SK-N-MC (cell line): Measurements from ENCODE around the gene SSR1.
"Not testable (repeated sequence)": the region's sequence is repeated elsewhere in the genome, so short reads cannot be mapped to it uniquely, and the experiment has no call there.

ENCODE experiments used
- DNase-seq: peaks from one replicate; pipeline ENCODE4 v3.0.0-alpha.2; 2011; ENCODE audit warnings: low read depth, low spot score
- H3K27ac ChIP-seq: fragments of 200-600 bp; sonication (generic); 2 replicates; pipeline ENCODE4 v1.5.1; 2016; ENCODE audit warnings: mixed run types
- H3K36me3 ChIP-seq: fragments of 200-600 bp; sonication (generic); 2 replicates; pipeline ENCODE4 v1.6.1; 2017; ENCODE audit warnings: antibody characterized with exemption, low read length, mixed read lengths; ENCODE audit not compliant: insufficient read depth
- H3K4me3 ChIP-seq: fragments of 200-600 bp; sonication (generic); 2 replicates; pipeline ENCODE4 v1.5.1; 2016
- H3K9ac ChIP-seq: fragments of 200-600 bp; sonication (generic); 2 replicates; pipeline ENCODE4 v1.8.0; 2017; ENCODE audit warnings: mixed run types, mixed read lengths; ENCODE audit not compliant: insufficient read length
- H3K9me3 ChIP-seq: fragments of 200-600 bp; sonication (generic); 2 replicates; pipeline ENCODE4 v1.6.1; 2017; ENCODE audit warnings: low read depth, mild to moderate bottlenecking, antibody characterized with exemption, low read length, moderate library complexity, mixed read lengths
- EZH2 ChIP-seq: fragments of 200-600 bp; sonication (generic); IDR thresholded peaks from one replicate; pipeline ENCODE4 v1.6.1; 2017; ENCODE audit warnings: antibody characterized with exemption
- FOXP2 ChIP-seq: optimal IDR thresholded peaks from 2 replicates; pipeline ENCODE3; 2011; ENCODE audit warnings: mild to moderate bottlenecking, moderate library complexity; ENCODE audit not compliant: insufficient read depth; ENCODE audit errors: extremely low read length, control extremely low read depth
- POLR2AphosphoS5 ChIP-seq: IDR thresholded peaks from 2 replicates; pipeline ENCODE4 v1.6.1; 2012; ENCODE audit warnings: mild to moderate bottlenecking, low read depth, low read length, borderline replicate concordance

Gene SSR1

GRCh38 chr6:7290079-7290478 is 22.9 kb downstream of the SSR1 start:
- no peak for TF ChIP-seq EZH2
- no peak for TF ChIP-seq POLR2AphosphoS5
- TF ChIP-seq FOXP2: no peak
- Histone ChIP-seq H3K4me3 (no peak overlapping the region), H3K36me3 (peaks cover 86% of the 10 kb centered on the region), H3K27ac (no peak overlapping the region), H3K9me3 (no peaks in the 10 kb centered on the region), H3K9ac (no peak overlapping the region)
- DNase-seq: no peak

GRCh38 chr6:7285416-7285815 is 27.6 kb downstream of the SSR1 start:
- Histone ChIP-seq H3K9me3 (no peaks in the 10 kb centered on the region), H3K36me3 (peaks cover 49% of the 10 kb centered on the region), H3K9ac (no peak overlapping the region), H3K27ac (no peak overlapping the region), H3K4me3 (no peak overlapping the region)
- DNase-seq: no peak
- TF ChIP-seq EZH2 (no peak), FOXP2 (no peak), POLR2AphosphoS5 (no peak)

DNA sequence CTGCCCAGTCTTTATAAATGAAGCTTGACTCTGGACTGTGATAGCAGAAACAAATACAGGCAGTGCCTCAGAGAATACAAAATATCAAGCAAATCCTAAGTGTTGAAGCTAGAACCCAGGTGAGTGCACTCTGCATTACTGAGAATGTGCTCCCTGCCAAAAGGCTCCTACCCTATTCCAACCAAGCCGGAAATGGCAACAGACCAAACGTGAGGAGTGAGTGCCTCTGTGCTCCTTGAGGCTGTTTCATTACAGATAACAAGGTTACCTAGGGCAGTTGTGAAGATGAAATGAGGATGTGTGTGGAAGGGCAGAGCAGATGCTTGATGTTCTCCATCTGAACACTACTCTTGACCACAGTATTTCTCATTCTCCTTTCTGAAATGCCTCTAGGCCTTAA is 29.3 kb downstream of the SSR1 start:
- no peak overlapping the region for H3K9ac ChIP-seq
- TF ChIP-seq POLR2AphosphoS5: no peak
- H3K4me3 ChIP-seq: no peak overlapping the region
- H3K27ac ChIP-seq: no peak overlapping the region
- H3K36me3 ChIP-seq: peaks cover 32% of the 10 kb centered on the region
- H3K9me3 ChIP-seq: no peaks in the 10 kb centered on the region
- no peak for DNase-seq

GRCh38 chr6:7282097-7282906 is 30.7 kb downstream of the SSR1 start:
- no peak for DNase-seq
- H3K36me3 ChIP-seq: peaks cover 18% of the 10 kb centered on the region
- no peak for TF ChIP-seq POLR2AphosphoS5
- no peak for TF ChIP-seq FOXP2
- no peak for TF ChIP-seq EZH2
- H3K9ac ChIP-seq: no peak overlapping the region
- H3K27ac ChIP-seq: peak overlapping the region; percentile 39; the same call in 1 of the 2 replicates
- no peak overlapping the region for H3K4me3 ChIP-seq
- no peaks in the 10 kb centered on the region for H3K9me3 ChIP-seq

GRCh38 chr6:7276199-7276524 is 36.8 kb downstream of the SSR1 start:
- DNase-seq: no peak
- H3K36me3 ChIP-seq: no peaks in the 10 kb centered on the region
- H3K9me3 ChIP-seq: no peaks in the 10 kb centered on the region
- no peak overlapping the region for H3K9ac ChIP-seq
- H3K4me3 ChIP-seq: no peak overlapping the region
- TF ChIP-seq FOXP2 (no peak), EZH2 (no peak), POLR2AphosphoS5 (no peak)
- no peak overlapping the region for H3K27ac ChIP-seq

GRCh38 chr6:7274525-7274924 is 38.5 kb downstream of the SSR1 start:
- H3K36me3 ChIP-seq, DNase-seq, H3K9me3 ChIP-seq, H3K27ac ChIP-seq, H3K4me3 ChIP-seq, H3K9ac ChIP-seq: not testable (repeated sequence)

DNA sequence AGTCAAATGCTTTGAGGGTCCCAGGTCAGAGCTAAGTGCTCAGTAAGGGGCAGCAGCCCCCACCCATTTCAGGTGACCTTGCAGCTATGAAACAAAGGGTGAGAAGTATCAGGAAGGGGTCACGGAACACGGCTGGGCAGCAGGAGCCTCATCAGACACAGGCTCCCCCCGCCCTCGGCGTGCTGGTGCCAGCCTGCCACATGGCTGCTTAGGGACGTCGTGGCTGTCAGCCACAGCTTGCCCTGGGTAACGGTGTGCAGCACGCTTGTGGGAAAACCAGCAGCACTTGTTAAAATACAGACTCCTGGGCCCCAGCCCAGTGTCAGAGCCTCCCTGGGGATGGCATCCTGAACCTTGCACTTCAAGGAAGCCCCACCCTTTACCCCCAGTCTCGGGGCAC is 39.3 kb downstream of the SSR1 start:
- Histone ChIP-seq H3K27ac (no peak overlapping the region), H3K9me3 (no peaks in the 10 kb centered on the region), H3K4me3 (no peak overlapping the region), H3K9ac (no peak overlapping the region), H3K36me3 (no peaks in the 10 kb centered on the region)
- DNase-seq: no peak
- TF ChIP-seq EZH2 (no peak), FOXP2 (no peak), POLR2AphosphoS5 (no peak)

DNA sequence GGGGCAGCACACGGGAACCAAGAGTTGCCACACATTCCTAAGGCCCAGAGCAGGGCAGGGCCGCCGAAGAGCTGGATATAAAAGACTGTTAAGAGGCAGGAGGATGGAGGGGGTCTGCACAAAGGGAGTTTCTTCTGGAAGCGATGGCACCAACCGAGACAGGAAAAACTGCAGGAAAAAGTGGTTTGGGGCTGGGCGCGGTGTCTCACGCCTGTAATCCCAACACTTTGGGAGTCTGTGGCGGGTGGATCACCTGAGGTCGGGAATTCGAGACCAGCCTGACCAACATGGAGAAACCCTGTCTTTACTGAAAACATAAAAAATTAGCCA is 41.8 kb downstream of the SSR1 start:
- TF ChIP-seq FOXP2 (no peak), EZH2 (no peak), POLR2AphosphoS5 (no peak)
- Histone ChIP-seq H3K36me3 (no peaks in the 10 kb centered on the region), H3K27ac (no peak overlapping the region), H3K4me3 (no peak overlapping the region), H3K9me3 (no peaks in the 10 kb centered on the region), H3K9ac (no peak overlapping the region)
- DNase-seq: no peak

DNA sequence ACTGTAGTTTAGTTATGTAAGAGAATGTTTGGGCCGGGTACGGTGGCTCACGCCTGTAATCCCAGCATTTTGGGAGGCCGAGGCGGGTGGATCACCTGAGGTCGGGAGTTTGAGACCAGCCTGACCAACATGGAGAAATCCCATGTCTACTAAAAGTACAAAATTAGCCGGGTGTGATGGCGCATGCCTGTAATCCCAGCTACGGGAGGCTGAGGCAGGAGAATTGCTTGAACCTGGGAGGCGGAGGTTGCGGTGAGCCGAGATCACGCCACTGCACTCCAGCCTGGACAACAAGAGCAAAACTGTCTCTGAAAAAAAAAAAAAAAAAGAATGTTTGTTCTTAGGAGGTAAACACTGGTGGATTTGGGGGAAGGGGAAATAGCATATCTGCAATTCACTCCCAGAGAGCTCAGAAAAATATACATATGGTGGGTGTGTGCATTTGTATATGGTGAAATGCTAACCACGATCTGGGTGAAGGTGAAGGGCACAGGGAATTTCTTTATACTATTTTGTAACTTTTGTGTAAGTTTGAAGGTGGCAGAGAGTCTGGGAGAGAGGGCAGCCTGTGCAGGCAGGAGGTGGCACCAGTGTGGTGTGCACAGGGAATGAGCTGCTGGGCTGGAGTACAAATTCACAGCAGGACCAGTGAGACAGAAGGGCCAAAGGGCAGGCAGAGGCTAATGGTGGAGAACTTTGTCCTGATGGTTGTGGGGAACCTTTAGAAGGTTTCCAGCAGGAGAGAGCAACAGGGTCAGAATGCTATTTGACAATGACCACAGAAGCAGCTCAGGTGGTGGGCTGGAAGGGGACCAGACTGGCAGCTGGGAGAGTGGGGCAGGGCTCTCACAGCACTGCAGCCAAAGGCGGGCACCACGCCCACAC is 42.4 kb downstream of the SSR1 start:
- Histone ChIP-seq H3K9me3 (no peaks in the 10 kb centered on the region), H3K27ac (no peak overlapping the region), H3K9ac (no peak overlapping the region), H3K36me3 (no peaks in the 10 kb centered on the region), H3K4me3 (no peak overlapping the region)
- no peak for TF ChIP-seq EZH2
- no peak for TF ChIP-seq FOXP2
- no peak for TF ChIP-seq POLR2AphosphoS5
- no peak for DNase-seq
